Stomach (tissue), 19 donors: ENCODE results near the gene CENPT. TPM values are rescaled to one million over a fixed set of nuclear protein-coding genes. Genes with fewer than 3 reads are reported as not detected.
A peak's percentile ranks its signal among the peaks of the same experiment; 100 is the strongest.

Source experiments
- DNase-seq, 2 donors: peaks; one replicate each; pipeline versions ENCODE4 v3.0.0 to v3.0.0-alpha.2; 2013 to 2019
- H3K27ac ChIP-seq, 5 donors: fragments of 200-600 bp in 4 of 5; sonication (generic) in 4 of 5; one replicate each; pipeline ENCODE4 v1.5.1; 2013 to 2019; ENCODE audit warnings: mild to moderate bottlenecking in 1 of 5, moderate library complexity in 1 of 5
- H3K27me3 ChIP-seq, 3 donors: fragments of 200-600 bp; sonication (generic); one replicate each; pipeline ENCODE4 v1.5.1; 2017 to 2019; ENCODE audit warnings: mixed run types in 1 of 3
- H3K36me3 ChIP-seq, 4 donors: fragments of 200-600 bp; sonication (generic); 1 replicate in 3 of 4; 2 replicates in 1 of 4; pipeline ENCODE4 v1.5.1; 2016 to 2019
- H3K4me1 ChIP-seq, 4 donors: fragments of 200-600 bp; sonication (generic); one replicate each; pipeline ENCODE4 v1.5.1; 2016 to 2019
- H3K4me3 ChIP-seq, 4 donors: fragments of 200-600 bp; sonication (generic) in 3 of 4; one replicate each; pipeline ENCODE4 v1.5.1; 2016 to 2019; ENCODE audit warnings: mild to moderate bottlenecking in 1 of 4
- H3K9me3 ChIP-seq, 4 donors: fragments of 200-600 bp; sonication (generic); one replicate each; pipeline ENCODE4 v1.5.1; 2016 to 2019
- CTCF ChIP-seq, 7 experiments: fragments of 450-650 bp in 4 of 7; fragments of 200-600 bp in 3 of 7; sonication (generic) in 3 of 7; IDR thresholded peaks; one replicate each; pipeline ENCODE4 v1.5.1; 2016 to 2019; ENCODE audit warnings: antibody characterized with exemption in 7 of 7, control low read depth in 2 of 7, mild to moderate bottlenecking in 1 of 7
- EP300 ChIP-seq: sonication (generic); formaldehyde crosslinking; IDR thresholded peaks from one replicate; pipeline ENCODE4 v1.6.1; 2017; ENCODE audit warnings: antibody characterized with exemption
- POLR2A ChIP-seq, 4 donors: fragments of 450-650 bp; IDR thresholded peaks; one replicate each; pipeline ENCODE4 v1.6.1; 2016; ENCODE audit warnings: antibody characterized with exemption in 4 of 4, control low read depth in 2 of 4, mild to moderate bottlenecking in 1 of 4, moderate library complexity in 1 of 4
- POLR2AphosphoS5 ChIP-seq, 3 donors: sonication (generic); formaldehyde crosslinking; IDR thresholded peaks; one replicate each; pipeline ENCODE4 v1.6.1; 2016; ENCODE audit warnings: antibody characterized with exemption in 3 of 3
- WGBS, 5 donors: extraction: QIAGEN DNeasy Blood & Tissue Kit in 3 of 5; methylation state at CpG; one replicate each; pipeline versions ENCODE4 v1.1.5 to v1.1.7; 2013 to 2018; 5-methylcytosine and 5-hydroxymethylcytosine counted together
- intact Hi-C: fragments of 100-400 bp; cut with DNase I; formaldehyde crosslinking; loops from one replicate; pipeline ENCODE4 v1.15.1; 2023; ENCODE audit warnings: low total_unique reads
- long read RNA-seq, 10 donors: transcript quantifications; one replicate each; lab custom pipeline, GENCODE V29; 2026
- polyA plus RNA-seq, 3 donors: library from polyadenylated mRNA; stranded (reverse); fragments of 200-250 nt; gene quantifications; one replicate each; pipeline ENCODE4 v1.2.3, GENCODE V29; 2013
- total RNA-seq, 5 donors: library from RNA; depleted of rRNA; stranded (reverse); fragments of >200 nt; gene quantifications; one replicate each; pipeline versions ENCODE4 v1.1.0 to v1.2.3, GENCODE V29; 2014 to 2016
- donor health status: healthy with polysubstance abuse.
- donor health status: Bipolar disorder and iron deficiency.
- donor health status: healthy.

CENPT gene
- total RNA-seq (10 to 100 TPM; 27.4 to 80.7 (median 71.0) TPM), polyA plus RNA-seq (10 to 100 TPM; 36.8 to 64.8 (median 48.3) TPM)
- long read RNA-seq, donor 1, partial matches to known transcripts: 0 of 2 reads
- long read RNA-seq, donor 1, other reads (novel, unspliced or antisense): 0 of 2 reads
- long read RNA-seq, donor 2, partial matches to known transcripts: 144 of 146 reads
- long read RNA-seq, donor 2, other reads (novel, unspliced or antisense): 0 of 146 reads
- long read RNA-seq, donor 3: 0 reads
- long read RNA-seq, donor 4: 0 reads
- long read RNA-seq, donor 5, partial matches to known transcripts: 0 of 1 reads
- long read RNA-seq, donor 5, other reads (novel, unspliced or antisense): 0 of 1 reads
- long read RNA-seq, donor 6, transcript CENPT-218 (12 exons, 2,133 nt): major isoform, 12 of 23 reads
- long read RNA-seq, donor 6, partial matches to known transcripts: 10 of 23 reads
- long read RNA-seq, donor 6, other reads (novel, unspliced or antisense): 0 of 23 reads
- long read RNA-seq, donor 7, partial matches to known transcripts: 7 of 8 reads
- long read RNA-seq, donor 7, other reads (novel, unspliced or antisense): 0 of 8 reads
- long read RNA-seq, donor 8, partial matches to known transcripts: 0 of 2 reads
- long read RNA-seq, donor 8, other reads (novel, unspliced or antisense): 0 of 2 reads
- long read RNA-seq, donor 9, partial matches to known transcripts: 0 of 1 reads
- long read RNA-seq, donor 9, other reads (novel, unspliced or antisense): 0 of 1 reads
- long read RNA-seq, donor 10, partial matches to known transcripts: 0 of 2 reads
- long read RNA-seq, donor 10, other reads (novel, unspliced or antisense): 0 of 2 reads

- peak; percentile 72 to 85 for DNase-seq
- Histone ChIP-seq H3K4me1 (peaks cover 41 to 68% (median 63%) of the 10 kb centered on the region in 4 donors), H3K27ac (peak within 1 kb of the TSS; percentile 90 to 100 (median 97)), H3K4me3 (peak within 1 kb of the TSS; percentile 86 to 100 (median 99)), H3K27me3 (no peaks in the 10 kb centered on the region), H3K9me3 (no peaks in the 10 kb centered on the region), H3K36me3 (peaks cover 0 to 8% (median 0%) of the 10 kb centered on the region in 4 donors)
- TF ChIP-seq CTCF (IDR thresholded peaks at IDR 0.05) (no peak), POLR2AphosphoS5 (IDR thresholded peaks at IDR 0.05) (no peak), POLR2A (IDR thresholded peaks at IDR 0.05) (no peak), EP300 (no peak)
- intact Hi-C loops: no loop called here
- 0 to 1% (median 0%) methylated on average over 3 to 62 of the region's 62 CpGs for WGBS, 5 donors
These were observed at the start of gene CENPT for GRCh38 chr16:67847064-67847861. Gene CENPT, minus strand, starts transcription at chr16:67847693. Its CDS starts 13,834 bp downstream, at chr16:67833859.

GRCh38 chr16:67897231-67897630 lies 49.7 kb upstream of the CENPT start:
- Histone ChIP-seq H3K27ac (peak overlapping the region in 3 of 5 donors; percentile 2 to 50 (median 32)), H3K4me1 (peaks cover 20 to 68% (median 59%) of the 10 kb centered on the region in 4 donors)

GRCh38 chr16:67893743-67894399 lies 46.4 kb upstream of the CENPT start:
- TF ChIP-seq CTCF (IDR thresholded peaks at IDR 0.05) (no peak), POLR2AphosphoS5 (IDR thresholded peaks at IDR 0.05) (no peak), POLR2A (IDR thresholded peaks at IDR 0.05) (no peak), EP300 (no peak)
- Histone ChIP-seq H3K27me3 (no peaks in the 10 kb centered on the region), H3K27ac (peak overlapping the region; percentile 94 to 99 (median 95)), H3K9me3 (no peaks in the 10 kb centered on the region), H3K4me1 (peaks cover 20 to 58% (median 54%) of the 10 kb centered on the region in 4 donors), H3K36me3 (no peaks in the 10 kb centered on the region), H3K4me3 (peak overlapping the region; percentile 73 to 99 (median 79))
- peak in 1 of 2 donors; percentile 44 for DNase-seq
- 9 to 23% (median 11%) methylated on average over 10 to 14 of the region's 14 CpGs for WGBS, 5 donors
- intact Hi-C loops: no loop called here

More at GRCh38 chr16:67897231-67897630, 49.7 kb upstream of the CENPT start:
- TF ChIP-seq CTCF (IDR thresholded peaks at IDR 0.05) (no peak), POLR2AphosphoS5 (IDR thresholded peaks at IDR 0.05) (no peak), EP300 (no peak)
- Histone ChIP-seq H3K4me3 (no peak overlapping the region), H3K9me3 (no peaks in the 10 kb centered on the region), H3K36me3 (peaks cover 0 to 15% (median 8%) of the 10 kb centered on the region in 4 donors), H3K27me3 (no peaks in the 10 kb centered on the region)
- WGBS, 5 donors: 13 to 67% (median 56%) methylated on average over 3 of the region's 3 CpGs
- intact Hi-C loops: no loop called here
- DNase-seq: no peak
